VCaP (cell line): ENCODE measurements around the gene SDS.

Experiments used
- H3K27ac ChIP-seq: fragments of 450-650 bp; 2 replicates; pipeline ENCODE4 v1.5.1; 2017
- CTCF ChIP-seq: fragments of 450-650 bp; conservative IDR thresholded peaks from 2 replicates; pipeline ENCODE4 v1.5.1; 2017; ENCODE audit warnings: mild to moderate bottlenecking, moderate library complexity

Gene SDS

GRCh38 chr12:113416091-113416754 is 12.5 kb upstream of the SDS start:
- no peak overlapping the region for H3K27ac ChIP-seq
- no peak for TF ChIP-seq CTCF

- H3K27ac ChIP-seq: no peak overlapping the region
- no peak for TF ChIP-seq CTCF
Measured at GRCh38 chr12:113414519-113415038, 10.9 kb upstream of the SDS start.

GRCh38 chr12:113413488-113413939 is 9.8 kb upstream of the SDS start:
- no peak for TF ChIP-seq CTCF
- H3K27ac ChIP-seq: no peak overlapping the region

GRCh38 chr12:113409462-113410124 is 5.9 kb upstream of the SDS start:
- no peak overlapping the region for H3K27ac ChIP-seq
- TF ChIP-seq CTCF: no peak

- TF ChIP-seq CTCF: no peak
- H3K27ac ChIP-seq: no peak overlapping the region
Measured at GRCh38 chr12:113408756-113409298, 5.1 kb upstream of the SDS start.

- TF ChIP-seq CTCF: no peak
- no peak overlapping the region for H3K27ac ChIP-seq
Measured at GRCh38 chr12:113407931-113408600, 4.4 kb upstream of the SDS start.

GRCh38 chr12:113405694-113406093 is 2.0 kb upstream of the SDS start:
- TF ChIP-seq CTCF: no peak
- no peak overlapping the region for H3K27ac ChIP-seq
